MM.1S (cell line): ENCODE results near the gene MMP24.
A peak's percentile ranks its signal among the peaks of the same experiment; 100 is the strongest.

Experiments
- DNase-seq: peaks from one replicate; pipeline ENCODE4 v3.0.0-alpha.2; 2015
- H2AFZ ChIP-seq: fragments of 300-600 bp; sonication (generic); 2 replicates; pipeline ENCODE4 v1.6.0; 2016; ENCODE audit warnings: antibody characterized with exemption, low read length
- H3F3A ChIP-seq: fragments of 300-600 bp; sonication (generic); 2 replicates; pipeline ENCODE4 v1.6.1; 2016; ENCODE audit warnings: mild to moderate bottlenecking, antibody characterized with exemption, low read length, moderate library complexity, mixed read lengths; ENCODE audit not compliant: insufficient read depth
- H3K27ac ChIP-seq: fragments of 300-600 bp; sonication (generic); 2 replicates; pipeline ENCODE4 v1.5.1; 2016; ENCODE audit warnings: mild to moderate bottlenecking, low read length
- H3K27me3 ChIP-seq: fragments of 300-600 bp; sonication (generic); replicated peaks from 2 replicates; pipeline ENCODE4 v1.6.0; 2016; ENCODE audit warnings: low read length; ENCODE audit not compliant: insufficient read depth
- H3K36me3 ChIP-seq: fragments of 300-600 bp; sonication (generic); replicated peaks from 2 replicates; pipeline ENCODE4 v1.6.1; 2016; ENCODE audit warnings: mild to moderate bottlenecking, low read length, mixed read lengths; ENCODE audit not compliant: insufficient read depth
- H3K4me1 ChIP-seq: fragments of 300-600 bp; sonication (generic); 2 replicates; pipeline ENCODE4 v1.6.1; 2016; ENCODE audit warnings: low read length, mixed read lengths
- H3K4me2 ChIP-seq: fragments of 300-600 bp; sonication (generic); 2 replicates; pipeline ENCODE4 v1.6.0; 2016; ENCODE audit warnings: low read depth, low read length
- H3K4me3 ChIP-seq: fragments of 300-600 bp; sonication (generic); 2 replicates; pipeline ENCODE4 v1.5.1; 2016; ENCODE audit warnings: low read length, mixed read lengths
- H3K79me2 ChIP-seq: fragments of 300-600 bp; sonication (generic); 2 replicates; pipeline ENCODE4 v1.6.1; 2016; ENCODE audit warnings: mixed run types, low read length, mixed read lengths
- H3K9ac ChIP-seq: fragments of 300-600 bp; sonication (generic); 2 replicates; pipeline ENCODE4 v1.6.1; 2016; ENCODE audit warnings: low read length, mixed read lengths
- H3K9me2 ChIP-seq: fragments of 300-600 bp; sonication (generic); replicated peaks from 2 replicates; pipeline ENCODE4 v1.6.1; 2016; ENCODE audit warnings: mild to moderate bottlenecking, low read length, mixed read lengths; ENCODE audit not compliant: insufficient read depth
- H3K9me3 ChIP-seq: fragments of 300-600 bp; sonication (generic); replicated peaks from 2 replicates; pipeline ENCODE4 v1.6.1; 2016; ENCODE audit warnings: mild to moderate bottlenecking, low read length, mixed read lengths; ENCODE audit not compliant: insufficient read depth
- H4K20me1 ChIP-seq: fragments of 300-600 bp; sonication (generic); 2 replicates; pipeline ENCODE4 v1.6.1; 2016; ENCODE audit warnings: mild to moderate bottlenecking, low read length, moderate library complexity, mixed read lengths; ENCODE audit not compliant: insufficient read depth
- CTCF ChIP-seq: fragments of 300-600 bp; sonication (generic); IDR thresholded peaks from 2 replicates; pipeline ENCODE4 v1.5.1; 2016; ENCODE audit warnings: antibody characterized with exemption, low read length, mixed read lengths
- EZH2 ChIP-seq: fragments of 300-600 bp; sonication (generic); optimal IDR thresholded peaks from 2 replicates; pipeline ENCODE3; 2017; ENCODE audit warnings: low read depth, mild to moderate bottlenecking, antibody characterized with exemption, low read length, mixed read lengths
- EZH2phosphoT487 ChIP-seq: fragments of 300-600 bp; sonication (generic); IDR thresholded peaks from 2 replicates; pipeline ENCODE4 v1.6.1; 2018; ENCODE audit warnings: antibody characterized with exemption, low read length

The MMP24 gene

GRCh38 chr20:35302421-35303335 is 76.2 kb downstream of the MMP24 start:
- Histone ChIP-seq H3K36me3 (no peaks in the 10 kb centered on the region), H3K9me3 (no peaks in the 10 kb centered on the region), H3K27ac (no peak overlapping the region), H3K4me3 (no peak overlapping the region), H3K4me2 (no peak overlapping the region), H3K9me2 (no peaks in the 10 kb centered on the region), H3K9ac (no peak overlapping the region), H3K27me3 (no peaks in the 10 kb centered on the region), H2AFZ (no peak overlapping the region), H3F3A (no peaks in the 10 kb centered on the region), H3K4me1 (no peaks in the 10 kb centered on the region; the same call in 1 of the 2 replicates), H3K79me2 (no peaks in the 10 kb centered on the region), H4K20me1 (no peaks in the 10 kb centered on the region)
- TF ChIP-seq EZH2 (no peak), CTCF (no peak), EZH2phosphoT487 (no peak)
- no peak for DNase-seq

GRCh38 chr20:35303382-35303734 is 76.9 kb downstream of the MMP24 start:
- Histone ChIP-seq H2AFZ (peak overlapping the region; percentile 34), H3K9me3 (no peaks in the 10 kb centered on the region), H3K27ac (no peak overlapping the region), H3K4me2 (peak overlapping the region; percentile 29; the same call in 1 of the 2 replicates), H3K79me2 (no peaks in the 10 kb centered on the region), H3K36me3 (no peaks in the 10 kb centered on the region), H3F3A (no peaks in the 10 kb centered on the region), H3K27me3 (no peaks in the 10 kb centered on the region), H3K9ac (no peak overlapping the region), H4K20me1 (no peaks in the 10 kb centered on the region), H3K4me1 (no peaks in the 10 kb centered on the region; the same call in 1 of the 2 replicates), H3K4me3 (no peak overlapping the region), H3K9me2 (no peaks in the 10 kb centered on the region)
- DNase-seq: no peak
- TF ChIP-seq CTCF (no peak), EZH2 (no peak), EZH2phosphoT487 (no peak)

GRCh38 chr20:35303735-35304491 is 77.4 kb downstream of the MMP24 start:
- H3K9me3 ChIP-seq: no peaks in the 10 kb centered on the region
- no peaks in the 10 kb centered on the region for H3K79me2 ChIP-seq
- peak overlapping the region; percentile 34 for H2AFZ ChIP-seq
- DNase-seq: peak; percentile 84
- H3K4me3 ChIP-seq: no peak overlapping the region
- no peaks in the 10 kb centered on the region for H3K36me3 ChIP-seq
- H4K20me1 ChIP-seq: no peaks in the 10 kb centered on the region
- no peaks in the 10 kb centered on the region for H3F3A ChIP-seq
- H3K4me1 ChIP-seq: no peaks in the 10 kb centered on the region; the same call in 1 of the 2 replicates
- no peak overlapping the region for H3K27ac ChIP-seq
- no peaks in the 10 kb centered on the region for H3K9me2 ChIP-seq
- no peak overlapping the region for H3K9ac ChIP-seq
- no peaks in the 10 kb centered on the region for H3K27me3 ChIP-seq
- no peak for TF ChIP-seq EZH2phosphoT487
- peak; percentile 97 for TF ChIP-seq CTCF
- H3K4me2 ChIP-seq: peak overlapping the region; percentile 29; the same call in 1 of the 2 replicates
